Neural progenitor cell (in vitro differentiated cells): Measurements from ENCODE around the gene PIM2. TPM values are rescaled to one million over a fixed set of nuclear protein-coding genes. Genes with fewer than 3 reads are reported as not detected.

Experiments used
- DNase-seq: peaks from one replicate; pipeline ENCODE4 v3.0.0-alpha.2; 2016; ENCODE audit warnings: low spot score
- H2AFZ ChIP-seq: fragments of 200-600 bp; sonication (generic); replicated peaks from 2 replicates; pipeline ENCODE4 v1.6.1; 2016; ENCODE audit warnings: antibody characterized with exemption
- H3F3A ChIP-seq: fragments of 200-600 bp; sonication (generic); 2 replicates; pipeline ENCODE4 v1.6.1; 2016; ENCODE audit warnings: antibody characterized with exemption, low read depth
- H3K27ac ChIP-seq: fragments of 200-600 bp; sonication (generic); 2 replicates; pipeline ENCODE4 v1.5.1; 2016; ENCODE audit warnings: mild to moderate bottlenecking
- H3K27me3 ChIP-seq: fragments of 200-600 bp; sonication (generic); 2 replicates; pipeline ENCODE4 v1.6.1; 2016; ENCODE audit warnings: mild to moderate bottlenecking, moderate library complexity
- H3K36me3 ChIP-seq: fragments of 200-600 bp; sonication (generic); 2 replicates; pipeline ENCODE4 v1.5.1; 2016
- H3K4me1 ChIP-seq: fragments of 200-600 bp; sonication (generic); 2 replicates; pipeline ENCODE4 v1.6.1; 2016; ENCODE audit warnings: mixed run types
- H3K4me2 ChIP-seq: fragments of 200-600 bp; sonication (generic); 2 replicates; pipeline ENCODE4 v1.6.1; 2016
- H3K4me3 ChIP-seq: fragments of 200-600 bp; sonication (generic); 2 replicates; pipeline ENCODE4 v1.5.1; 2016
- H3K79me2 ChIP-seq: fragments of 200-600 bp; sonication (generic); 2 replicates; pipeline ENCODE4 v1.6.1; 2016; ENCODE audit warnings: low read depth
- H3K9ac ChIP-seq: fragments of 200-600 bp; sonication (generic); 2 replicates; pipeline ENCODE4 v1.6.1; 2016
- H3K9me3 ChIP-seq: fragments of 200-600 bp; sonication (generic); 2 replicates; pipeline ENCODE4 v1.5.1; 2016; ENCODE audit warnings: low read depth
- H4K20me1 ChIP-seq: fragments of 200-600 bp; sonication (generic); 2 replicates; pipeline ENCODE4 v1.6.1; 2016; ENCODE audit warnings: low read depth
- H3K27ac Mint-ChIP-seq: 3 replicates; pipeline ENCODE4 v1.8.0; 2021; ENCODE audit warnings: mixed read lengths
- H3K27me3 Mint-ChIP-seq: 2 replicates; pipeline ENCODE4 v1.8.0; 2022; ENCODE audit warnings: low read depth, mild to moderate bottlenecking, inconsistent platforms, moderate library complexity, mixed read lengths; ENCODE audit not compliant: insufficient read depth
- H3K36me3 Mint-ChIP-seq: 3 replicates; pipeline ENCODE4 v1.8.0; 2021; ENCODE audit warnings: mixed read lengths
- H3K4me1 Mint-ChIP-seq: 3 replicates; pipeline ENCODE4 v1.8.0; 2021; ENCODE audit warnings: mixed read lengths
- H3K4me3 Mint-ChIP-seq: 3 replicates; pipeline ENCODE4 v1.8.0; 2021; ENCODE audit warnings: mild to moderate bottlenecking, moderate library complexity, mixed read lengths
- H3K9me3 Mint-ChIP-seq: 3 replicates; pipeline ENCODE4 v1.8.0; 2020; ENCODE audit warnings: mixed read lengths
- CTCF ChIP-seq: fragments of 200-600 bp; sonication (generic); IDR thresholded peaks from 2 replicates; pipeline ENCODE4 v1.5.1; 2017; ENCODE audit warnings: antibody characterized with exemption, mild to moderate bottlenecking
- EZH2 ChIP-seq: fragments of 200-600 bp; sonication (generic); IDR thresholded peaks from 2 replicates; pipeline ENCODE4 v1.6.1; 2017; ENCODE audit warnings: antibody characterized with exemption, mild to moderate bottlenecking, moderate library complexity
- EZH2phosphoT487 ChIP-seq: fragments of 200-600 bp; sonication (generic); IDR thresholded peaks from 2 replicates; pipeline ENCODE4 v1.6.1; 2017; ENCODE audit warnings: antibody characterized with exemption
- total RNA-seq: library from RNA; depleted of rRNA; stranded (reverse); fragments of >200 nt; gene quantifications from 2 replicates; pipeline ENCODE4 v1.2.3, GENCODE V29; 2015; ENCODE audit warnings: low replicate concordance

The PIM2 gene
- total RNA-seq, 1 donor from 2014 or later: 14.7 TPM

GRCh38 chrX:48897625-48898306 lies 21.1 kb downstream of the PIM2 start, which contains the start of the genes PQBP1 and TIMM17B:
Gene PQBP1 (plus strand): TSS chrX:48897930. CDS start chrX:48898510, 580 bp downstream.
Gene TIMM17B (minus strand): TSS chrX:48897768. CDS start chrX:48897749, 19 bp downstream.
- H3K4me3 ChIP-seq: peak within 1 kb of the TSS; percentile 80
- H3K36me3 Mint-ChIP-seq: peaks cover 6% of the 10 kb centered on the region

GRCh38 chrX:48897157-48897624 lies 21.6 kb downstream of the PIM2 start:
- H3K36me3 Mint-ChIP-seq: peaks cover 6% of the 10 kb centered on the region
- no peak for TF ChIP-seq EZH2
- TF ChIP-seq EZH2phosphoT487: no peak
- TF ChIP-seq CTCF: no peak
- Histone ChIP-seq H3K27ac (peak overlapping the region; percentile 93), H3K4me1 (no peaks in the 10 kb centered on the region), H3K36me3 (no peaks in the 10 kb centered on the region), H3K4me2 (peak overlapping the region; percentile 90), H3F3A (peaks cover 3% of the 10 kb centered on the region), H2AFZ (peak overlapping the region; percentile 65), H3K4me3 (peak overlapping the region; percentile 80), H3K9me3 (no peaks in the 10 kb centered on the region), H3K27me3 (no peaks in the 10 kb centered on the region), H3K79me2 (peaks cover 44% of the 10 kb centered on the region), H3K9ac (peak overlapping the region; percentile 83), H4K20me1 (peaks cover 22% of the 10 kb centered on the region)
- DNase-seq: peak; percentile 92
- H3K27ac Mint-ChIP-seq: peak overlapping the region; percentile 53
- peaks cover 16% of the 10 kb centered on the region for H3K4me1 Mint-ChIP-seq
- peaks cover 8% of the 10 kb centered on the region for H3K27me3 Mint-ChIP-seq
- H3K9me3 Mint-ChIP-seq: peaks cover 15% of the 10 kb centered on the region
- peak overlapping the region; percentile 91 for H3K4me3 Mint-ChIP-seq

More at GRCh38 chrX:48897625-48898306, 21.1 kb downstream of the PIM2 start, which contains the start of the genes PQBP1 and TIMM17B:
- DNase-seq: peak; percentile 96
- Histone ChIP-seq H3K36me3 (no peaks in the 10 kb centered on the region), H4K20me1 (peaks cover 22% of the 10 kb centered on the region), H3K27me3 (no peaks in the 10 kb centered on the region), H3F3A (peaks cover 3% of the 10 kb centered on the region), H3K27ac (peak within 1 kb of the TSS; percentile 93), H3K4me2 (peak within 1 kb of the TSS; percentile 90), H2AFZ (peak within 1 kb of the TSS; percentile 65), H3K9me3 (no peaks in the 10 kb centered on the region), H3K9ac (peak within 1 kb of the TSS; percentile 83), H3K4me1 (no peaks in the 10 kb centered on the region), H3K79me2 (peaks cover 44% of the 10 kb centered on the region)
- H3K27ac Mint-ChIP-seq: peak within 1 kb of the TSS; percentile 86
- H3K9me3 Mint-ChIP-seq: peaks cover 13% of the 10 kb centered on the region
- H3K4me3 Mint-ChIP-seq: peak within 1 kb of the TSS; percentile 91
- TF ChIP-seq EZH2 (no peak), CTCF (no peak), EZH2phosphoT487 (no peak)
- H3K27me3 Mint-ChIP-seq: peaks cover 7% of the 10 kb centered on the region
- peaks cover 16% of the 10 kb centered on the region for H3K4me1 Mint-ChIP-seq

- H3F3A ChIP-seq: peaks cover 7% of the 10 kb centered on the region
Observed at GRCh38 chrX:48896611-48897011, 22.2 kb downstream of the PIM2 start.

More at GRCh38 chrX:48896611-48897011, 22.2 kb downstream of the PIM2 start:
- TF ChIP-seq CTCF: no peak
- no peak for TF ChIP-seq EZH2phosphoT487
- no peak for TF ChIP-seq EZH2
- H3K4me3 Mint-ChIP-seq: peak overlapping the region; percentile 91
- Histone ChIP-seq H3K27me3 (no peaks in the 10 kb centered on the region), H3K4me1 (no peaks in the 10 kb centered on the region), H3K9ac (no peak overlapping the region), H3K79me2 (peaks cover 44% of the 10 kb centered on the region), H3K27ac (no peak overlapping the region), H3K4me2 (peak overlapping the region; percentile 90), H3K9me3 (no peaks in the 10 kb centered on the region), H3K36me3 (no peaks in the 10 kb centered on the region), H4K20me1 (peaks cover 22% of the 10 kb centered on the region), H3K4me3 (peak overlapping the region; percentile 80), H2AFZ (no peak overlapping the region)
- H3K4me1 Mint-ChIP-seq: peaks cover 19% of the 10 kb centered on the region
- DNase-seq: peak; percentile 13
- peaks cover 6% of the 10 kb centered on the region for H3K36me3 Mint-ChIP-seq
- H3K9me3 Mint-ChIP-seq: peaks cover 12% of the 10 kb centered on the region
- peaks cover 8% of the 10 kb centered on the region for H3K27me3 Mint-ChIP-seq
- peak overlapping the region; percentile 53 for H3K27ac Mint-ChIP-seq
